A549 treated with CpdA at 1 μM for 4 hours (cell line): ENCODE data around the gene PNMT. TPM values are rescaled to one million over a fixed set of nuclear protein-coding genes. Genes with fewer than 3 reads are reported as not detected.

Source experiments
- total RNA-seq: library from RNA; stranded (reverse); fragments of 200-300 nt; extraction: Qiagen RNA extraction; gene quantifications from 5 replicates; pipeline ENCODE4 v1.2.3, GENCODE V29; 2022; ENCODE audit warnings: low read depth

Gene PNMT
- total RNA-seq = not detected in 5 replicates

GRCh38 chr17:39667945-39668924 lies at the start of gene PNMT:
PNMT (plus strand) TSS chr17:39668453; CDS start chr17:39668476, 23 bp downstream.

GRCh38 chr17:39626171-39627046 lies 41.8 kb upstream of the PNMT start, which contains the start of gene PPP1R1B:
PPP1R1B (plus strand) TSS chr17:39626952; CDS start chr17:39627393, 441 bp downstream.

GRCh38 chr17:39636927-39637736 lies 31.1 kb upstream of the PNMT start, which contains the start of gene STARD3:
STARD3 (plus strand) TSS chr17:39637144; CDS start chr17:39653532, 16,388 bp downstream.

GRCh38 chr17:39664581-39665561 lies 3.4 kb upstream of the PNMT start, which contains the start of gene TCAP:
TCAP (plus strand) TSS chr17:39665349; CDS start chr17:39665360, 11 bp downstream.

GRCh38 chr17:39687546-39688474 lies 19.6 kb downstream of the PNMT start, which contains the start of gene PGAP3:
PGAP3 (minus strand) TSS chr17:39688057; CDS start chr17:39688014, 43 bp downstream.

GRCh38 chr17:39699818-39700147 lies 31.5 kb downstream of the PNMT start, which contains the start of gene ERBB2:
ERBB2 (plus strand) TSS chr17:39700064; CDS start chr17:39700239, 175 bp downstream.

Other genes with a start within 250 kb of the PNMT start
- gene MED1, start 217.2 kb upstream of the PNMT start, total RNA-seq = 27.1 to 38.2 TPM (median 33.3 TPM) in 5 replicates
- 34.5 to 41.9 TPM (median 38.5 TPM) in 5 replicates for gene CDK12, start 207.0 kb upstream of the PNMT start, total RNA-seq
- gene NEUROD2, start 60.5 kb upstream of the PNMT start, total RNA-seq = 0.03 TPM in 1 of 5 replicates, not detected in the others
- gene PPP1R1B, start 41.5 kb upstream of the PNMT start, total RNA-seq = 0.03 TPM in 1 of 5 replicates, not detected in the others
- gene STARD3, start 31.3 kb upstream of the PNMT start, total RNA-seq = 41.4 to 64.8 TPM (median 59.5 TPM) in 5 replicates
- 0.64 to 1.7 TPM (median 1.1 TPM) in 5 replicates for gene TCAP, start 3.1 kb upstream of the PNMT start, total RNA-seq
- 6.7 to 8.9 TPM (median 7.8 TPM) in 5 replicates for gene PGAP3, start 19.6 kb downstream of the PNMT start, total RNA-seq
- gene ERBB2, start 31.6 kb downstream of the PNMT start, total RNA-seq = 28.0 to 38.1 TPM (median 32.9 TPM) in 5 replicates
- 89.4 to 104 TPM (median 92.7 TPM) in 5 replicates for gene MIEN1, start 62.1 kb downstream of the PNMT start, total RNA-seq
- gene GRB7, start 69.5 kb downstream of the PNMT start, total RNA-seq = 4.1 to 7.6 TPM (median 6.6 TPM) in 5 replicates
- gene IKZF3, start 195.9 kb downstream of the PNMT start, total RNA-seq = not detected in 5 replicates
- gene ZPBP2, start 199.7 kb downstream of the PNMT start, total RNA-seq = not detected in 5 replicates